H1 (cell line): ENCODE results near the gene CCDC47. TPM values are rescaled to one million over a fixed set of nuclear protein-coding genes. Genes with fewer than 3 reads are reported as not detected.

Experiments used
- CTCF ChIA-PET: fragments of 300-600 bp; sonication (Branson Sonifier 250); formaldehyde crosslinking; loops from one replicate; lab custom pipeline; 2021; ENCODE audit not compliant: partially characterized antibody; lab: Charles Lee
- POLR2A ChIA-PET: fragments of 300-600 bp; sonication (Branson Sonifier 250); formaldehyde crosslinking; loops from one replicate; lab custom pipeline; 2021; ENCODE audit warnings: inconsistent platforms; ENCODE audit not compliant: partially characterized antibody; lab: Charles Lee
- DNase-seq, 2 experiments: peaks; one replicate each; pipeline versions ENCODE4 v3.0.0 to v3.0.0-alpha.2; 2010 to 2022; ENCODE audit warnings: low spot score in 2 of 2, low read depth in 1 of 2, mixed read lengths in 1 of 2
- FAIRE-seq: peaks from 2 replicates; lab custom pipeline; 2011; peaks lifted over from hg19 to GRCh38; lab: Jason Lieb, UNC
- H2AFZ ChIP-seq: 2 replicates; pipeline ENCODE4 v1.8.1; 2012; ENCODE audit warnings: low read length, inconsistent platforms
- H2AK5ac ChIP-seq: 2 replicates; pipeline ENCODE4 v1.6.1; 2013; ENCODE audit warnings: low read depth, low read length
- H2BK120ac ChIP-seq: replicated peaks from 2 replicates; pipeline ENCODE3; 2013; ENCODE audit warnings: low read depth, low read length, inconsistent platforms
- H2BK12ac ChIP-seq: 2 replicates; pipeline ENCODE4 v1.6.1; 2013; ENCODE audit warnings: low read depth, low read length
- H2BK15ac ChIP-seq: 2 replicates; pipeline ENCODE4 v1.6.1; 2013; ENCODE audit warnings: low read length
- H2BK20ac ChIP-seq: 2 replicates; pipeline ENCODE4 v1.6.1; 2013; ENCODE audit warnings: low read length
- H2BK5ac ChIP-seq: 2 replicates; pipeline ENCODE4 v1.6.1; 2013; ENCODE audit warnings: low read depth, low read length
- H3K14ac ChIP-seq: 2 replicates; pipeline ENCODE4 v1.6.1; 2013; ENCODE audit warnings: inconsistent platforms; ENCODE audit not compliant: insufficient read length
- H3K18ac ChIP-seq: 2 replicates; pipeline ENCODE4 v1.6.1; 2013; ENCODE audit warnings: low read length; ENCODE audit errors: extremely low read depth
- H3K23ac ChIP-seq: 2 replicates; pipeline ENCODE4 v1.6.1; 2013; ENCODE audit warnings: inconsistent platforms; ENCODE audit not compliant: insufficient read length
- H3K23me2 ChIP-seq: 2 replicates; pipeline ENCODE4 v1.6.1; 2013; ENCODE audit warnings: low read depth, low read length
- H3K27ac ChIP-seq: 2 replicates; pipeline ENCODE4 v1.6.1; 2011; ENCODE audit warnings: low read depth, low read length, inconsistent platforms
- H3K27me3 ChIP-seq, 4 experiments: replicated peaks in 1 of 4; 1 replicate in 1 of 4; 2 replicates in 3 of 4; pipeline versions ENCODE4 v1.6.1 to v1.8.1; 2011 to 2013; ENCODE audit warnings: low read length in 3 of 4, mild to moderate bottlenecking in 3 of 4, inconsistent platforms in 2 of 4, mixed read lengths in 2 of 4, moderate library complexity in 1 of 4; ENCODE audit not compliant: control insufficient read depth in 3 of 4, insufficient read depth in 3 of 4; ENCODE audit errors: extremely low read depth in 1 of 4
- H3K36me3 ChIP-seq, 4 experiments: 2 replicates each; pipeline versions ENCODE4 v1.6.1 to v1.8.1; 2011 to 2013; ENCODE audit warnings: mild to moderate bottlenecking in 4 of 4, low read length in 3 of 4, moderate library complexity in 2 of 4, control low read depth in 1 of 4, inconsistent platforms in 1 of 4; ENCODE audit not compliant: insufficient read depth in 4 of 4, control insufficient read depth in 2 of 4
- H3K4ac ChIP-seq: replicated peaks from 2 replicates; pipeline ENCODE3; 2013; ENCODE audit warnings: low read length, low read depth, mixed read lengths, inconsistent platforms; ENCODE audit not compliant: insufficient read length
- H3K4me1 ChIP-seq, 4 experiments: replicated peaks in 1 of 4; 1 replicate in 1 of 4; 2 replicates in 3 of 4; pipeline versions ENCODE4 v1.6.1 to v1.8.1; 2011 to 2013; ENCODE audit warnings: low read length in 3 of 4, inconsistent platforms in 2 of 4, mixed read lengths in 1 of 4; ENCODE audit not compliant: insufficient read depth in 4 of 4, control insufficient read depth in 3 of 4
- H3K4me2 ChIP-seq, 2 experiments: 2 replicates each; pipeline versions ENCODE4 v1.6.1 to v1.8.1; 2011 to 2013; ENCODE audit warnings: low read depth in 2 of 2, low read length in 2 of 2, control low read depth in 1 of 2, inconsistent platforms in 1 of 2, mild to moderate bottlenecking in 1 of 2; ENCODE audit not compliant: insufficient read depth in 1 of 2
- H3K4me3 ChIP-seq, 4 experiments: fragments of 200-600, 300-600 bp in 1 of 4; sonication (generic), shearing (Covaris generic), sonication (Bioruptor Twin) in 1 of 4; 2 replicates each; pipeline versions ENCODE4 v1.5.1 to v1.8.1; 2011 to 2016; ENCODE audit warnings: low read length in 4 of 4, low read depth in 3 of 4, control low read depth in 2 of 4, inconsistent platforms in 2 of 4, mild to moderate bottlenecking in 2 of 4, mixed read lengths in 1 of 4, moderate library complexity in 1 of 4; ENCODE audit not compliant: insufficient read depth in 2 of 4; ENCODE audit errors: extremely low read depth in 1 of 4
- H3K56ac ChIP-seq: replicated peaks from 2 replicates; pipeline ENCODE3; 2013; ENCODE audit warnings: low read depth, mild to moderate bottlenecking, mixed read lengths, low read length, inconsistent platforms; ENCODE audit not compliant: insufficient read length
- H3K79me1 ChIP-seq: 2 replicates; pipeline ENCODE4 v1.6.1; 2013; ENCODE audit warnings: low read depth, low read length, control low read depth
- H3K79me2 ChIP-seq, 2 experiments: 2 replicates each; pipeline versions ENCODE4 v1.6.1 to v1.8.1; 2012 to 2013; ENCODE audit warnings: low read length in 2 of 2, mild to moderate bottlenecking in 2 of 2, inconsistent platforms in 1 of 2; ENCODE audit not compliant: insufficient read depth in 2 of 2, control insufficient read depth in 1 of 2
- H3K9ac ChIP-seq, 4 experiments: replicated peaks in 1 of 4; 1 replicate in 1 of 4; 2 replicates in 3 of 4; pipeline versions ENCODE4 v1.6.1 to v1.8.1; 2011 to 2013; ENCODE audit warnings: low read depth in 3 of 4, low read length in 3 of 4, control low read depth in 2 of 4, mild to moderate bottlenecking in 2 of 4, moderate library complexity in 2 of 4, inconsistent platforms in 1 of 4; ENCODE audit errors: extremely low read depth in 1 of 4
- H3K9me3 ChIP-seq, 2 experiments: 2 replicates each; pipeline versions ENCODE4 v1.6.1 to v1.8.1; 2012 to 2013; ENCODE audit warnings: mild to moderate bottlenecking in 2 of 2, moderate library complexity in 2 of 2, control low read depth in 1 of 2, inconsistent platforms in 1 of 2, low read depth in 1 of 2, low read length in 1 of 2, mixed read lengths in 1 of 2; ENCODE audit not compliant: insufficient read depth in 2 of 2
- H4K20me1 ChIP-seq, 2 experiments: replicated peaks in 1 of 2; 2 replicates each; pipeline versions ENCODE3 to v1.8.1; 2011 to 2013; ENCODE audit warnings: inconsistent platforms in 2 of 2, low read length in 2 of 2, mild to moderate bottlenecking in 1 of 2; ENCODE audit not compliant: insufficient read depth in 2 of 2, control insufficient read depth in 1 of 2
- H4K5ac ChIP-seq: 2 replicates; pipeline ENCODE4 v1.6.1; 2013; ENCODE audit warnings: low read length, low read depth, mixed read lengths, inconsistent platforms; ENCODE audit not compliant: insufficient read length
- H4K8ac ChIP-seq: 2 replicates; pipeline ENCODE4 v1.8.0; 2013; ENCODE audit warnings: mild to moderate bottlenecking, moderate library complexity, low read length, inconsistent platforms; ENCODE audit not compliant: insufficient read depth; ENCODE audit errors: extremely low read depth
- H4K91ac ChIP-seq: replicated peaks from 2 replicates; pipeline ENCODE3; 2013; ENCODE audit warnings: low read length, mixed read lengths, inconsistent platforms; ENCODE audit not compliant: insufficient read length
- BACH1 ChIP-seq: IDR thresholded peaks from 2 replicates; pipeline ENCODE4 v1.6.1; 2012; ENCODE audit warnings: low read length, improper control_type of control experiment
- BRCA1 ChIP-seq: IDR thresholded peaks from 2 replicates; pipeline ENCODE4 v1.6.1; 2012; ENCODE audit warnings: low read depth, low read length, improper control_type of control experiment
- CEBPB ChIP-seq: IDR thresholded peaks from 2 replicates; pipeline ENCODE4 v1.6.1; 2012; ENCODE audit warnings: low read depth, low read length
- EP300 ChIP-seq, 2 experiments: IDR thresholded peaks; 1 replicate in 1 of 2; 2 replicates in 1 of 2; pipeline ENCODE4 v1.6.1; 2011 to 2012; ENCODE audit warnings: low read depth in 2 of 2, low read length in 2 of 2, mild to moderate bottlenecking in 2 of 2, borderline replicate concordance in 1 of 2, inconsistent platforms in 1 of 2, moderate library complexity in 1 of 2
- EZH2 ChIP-seq: fragments of 200-600 bp; sonication (generic); IDR thresholded peaks from 2 replicates; pipeline ENCODE4 v1.7.1; 2012; ENCODE audit warnings: low read depth, mild to moderate bottlenecking, moderate library complexity, low read length, inconsistent platforms; ENCODE audit not compliant: severe bottlenecking
- FOSL1 ChIP-seq: IDR thresholded peaks from 2 replicates; pipeline ENCODE4 v1.6.1; 2011; ENCODE audit warnings: mild to moderate bottlenecking, low read depth, low read length, moderate library complexity; ENCODE audit not compliant: insufficient read depth
- JUND ChIP-seq: IDR thresholded peaks from 2 replicates; pipeline ENCODE4 v1.6.1; 2011; ENCODE audit warnings: mild to moderate bottlenecking, improper control_type of control experiment, low read length
- KDM1A ChIP-seq: fragments of 200-600, 300-600 bp; sonication (generic); IDR thresholded peaks from 2 replicates; pipeline ENCODE4 v1.7.1; 2016; ENCODE audit warnings: mild to moderate bottlenecking, low read length, borderline replicate concordance
- NANOG ChIP-seq: IDR thresholded peaks from 2 replicates; pipeline ENCODE4 v1.6.1; 2011; ENCODE audit warnings: low read length, low read depth, mild to moderate bottlenecking, inconsistent platforms; ENCODE audit not compliant: insufficient read depth, poor library complexity, severe bottlenecking
- RFX5 ChIP-seq: IDR thresholded peaks from 2 replicates; pipeline ENCODE4 v1.6.1; 2011; ENCODE audit warnings: low read depth, low read length, improper control_type of control experiment, borderline replicate concordance
- SP1 ChIP-seq: IDR thresholded peaks from 2 replicates; pipeline ENCODE4 v1.6.1; 2011; ENCODE audit warnings: low read depth, low read length
- SP4 ChIP-seq: IDR thresholded peaks from 2 replicates; pipeline ENCODE4 v1.6.1; 2012; ENCODE audit warnings: low read length, inconsistent platforms
- SRF ChIP-seq: IDR thresholded peaks from 2 replicates; pipeline ENCODE4 v1.6.1; 2011; ENCODE audit warnings: mild to moderate bottlenecking, low read depth, low read length, moderate library complexity
- TCF12 ChIP-seq: IDR thresholded peaks from 2 replicates; pipeline ENCODE4 v1.6.1; 2011; ENCODE audit warnings: low read depth, mild to moderate bottlenecking, low read length
- TEAD4 ChIP-seq: IDR thresholded peaks from 2 replicates; pipeline ENCODE4 v1.6.1; 2012; ENCODE audit warnings: low read depth, low read length, inconsistent platforms, mixed read lengths
- WGBS, 2 experiments: shearing (Covaris generic) in 1 of 2; methylation state at CpG; one replicate each; pipeline versions ENCODE4 v1.1.6 to v1.1.7; 2013 to 2015; ENCODE audit warnings: low lambda C conversion rate in 2 of 2, mixed read lengths in 2 of 2, inconsistent platforms in 1 of 2, low coverage in 1 of 2, missing lambda C conversion rate in 1 of 2; ENCODE audit not compliant: insufficient replicate concordance in 2 of 2, insufficient coverage in 1 of 2, insufficient read length in 1 of 2; ENCODE audit errors: extremely low coverage in 1 of 2, missing lambda C conversion rate in 1 of 2; 5-methylcytosine and 5-hydroxymethylcytosine counted together
- polyA plus RNA-seq, 7 experiments: library from polyadenylated mRNA; depleted of rRNA in 3 of 7; stranded (reverse) in 5 of 7; unstranded in 2 of 7; fragments of >200 nt in 5 of 7; fragments of 200-250 nt in 2 of 7; gene quantifications; 1 replicate in 5 of 7; 2 replicates in 1 of 7; 4 replicates in 1 of 7; pipeline versions ENCODE4 v1.2.1 to v1.2.3, GENCODE V29; 2011 to 2013; ENCODE audit warnings: missing spikeins in 2 of 7, mixed read lengths in 2 of 7
- total RNA-seq: library from RNA; stranded (reverse); fragmentation: NEBNext Ultra II Directional; extraction: Animal tissue kit (Norgen Biotek cat#: 25700); gene quantifications from 2 replicates; pipeline ENCODE4 v1.2.1, GENCODE V29; 2021

Gene CCDC47
- total and polyA plus RNA-seq, 2 of the 8 experiments (the other 6 are each of a cell fraction or from before 2014, with no cell fraction given), result 21.2 to 83.1 TPM

DNA sequence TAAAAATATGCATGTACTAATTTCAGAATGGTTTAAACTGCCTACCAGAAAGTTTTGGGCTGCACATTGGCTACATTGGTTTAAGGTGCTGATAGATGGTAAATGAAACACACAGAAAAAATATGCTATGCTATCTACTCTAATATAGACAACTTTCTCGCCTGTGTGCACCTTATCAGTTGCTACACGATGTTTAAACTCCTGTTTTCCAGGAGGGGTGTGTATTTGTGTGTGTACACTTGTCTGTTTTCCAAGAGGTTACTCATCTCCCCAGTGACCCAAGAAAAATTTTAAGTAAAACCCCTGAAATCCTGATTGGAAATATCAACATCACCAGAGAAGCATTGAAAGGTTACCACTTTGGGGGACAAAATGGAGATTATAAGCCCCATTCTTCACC lies 32.2 kb upstream of the CCDC47 start:
- WGBS, 2 experiments, result 97% methylated on average over 2 of the region's 2 CpGs; no CpG with 5 or more reads in 1 of the 2 experiments
- Histone ChIP-seq H2AK5ac (no peak overlapping the region), H3K23me2 (no peaks in the 10 kb centered on the region), H3K56ac (no peak overlapping the region), H3K27ac (no peak overlapping the region), H3K23ac (no peak overlapping the region), H3K4me3 (no peak overlapping the region), H3K27me3 (no peaks in the 10 kb centered on the region), H3K4me2 (no peak overlapping the region), H2BK120ac (no peak overlapping the region), H3K14ac (no peak overlapping the region), H4K91ac (no peak overlapping the region), H3K79me1 (no peaks in the 10 kb centered on the region; the same call in 1 of the 2 replicates), H2BK5ac (no peak overlapping the region), H3K36me3 (peaks cover 30 to 95% (median 74%) of the 10 kb centered on the region in 4 experiments), H3K9me3 (no peaks in the 10 kb centered on the region), H4K20me1 (peaks cover 3% of the 10 kb centered on the region in 2 experiments), H2BK15ac (no peak overlapping the region), H3K18ac (no peak overlapping the region), H2BK12ac (no peak overlapping the region), H3K4me1 (no peaks in the 10 kb centered on the region), H4K5ac (no peak overlapping the region), H3K4ac (no peak overlapping the region), H2BK20ac (no peak overlapping the region), H3K9ac (no peak overlapping the region), H2AFZ (no peak overlapping the region), H4K8ac (no peak overlapping the region), H3K79me2 (no peaks in the 10 kb centered on the region)
- ChIA-PET POLR2A (no interaction called here), CTCF (interaction anchor here (1.0 kb wide), 1 partner anchor 65 kb away, joined by 3 read pairs; no protein-coding TSS in a partner anchor)
- FAIRE-seq (no peak), DNase-seq (no peak)
- TF ChIP-seq CEBPB (no peak), TCF12 (no peak), EP300 (IDR thresholded peaks at IDR 0.05; ENCODE audit: borderline replicate concordance in 1 of 2, low read depth in 2 of 2, low read length in 2 of 2) (no peak), BACH1 (no peak), RFX5 (no peak), SRF (no peak), BRCA1 (no peak), EZH2 (no peak), KDM1A (no peak), SP1 (no peak), FOSL1 (no peak), JUND (no peak), NANOG (no peak), SP4 (no peak), TEAD4 (no peak)
